T-cell (primary cell): Measurements from ENCODE around the gene FLT4. TPM values are rescaled to one million over a fixed set of nuclear protein-coding genes. Genes with fewer than 3 reads are reported as not detected.

Experiments used
- ATAC-seq, 4 experiments: fragments of 200-7000 bp in 3 of 4; fragments of 150-1000 bp in 1 of 4; cut with Tn5 transposase; replicated peaks in 1 of 4; 1 replicate in 3 of 4; 2 replicates in 1 of 4; pipeline ENCODE4 v1.10.0; 2021; ENCODE audit warnings: moderate library complexity in 3 of 4, mild to moderate bottlenecking in 2 of 4, moderate number of reproducible peaks in 1 of 4
- CTCF ChIA-PET, 2 donors: fragments of 300-600 bp; sonication (Branson Sonifier 250); formaldehyde crosslinking; loops; one replicate each; lab custom pipeline; 2022; ENCODE audit warnings: antibody characterized with exemption in 2 of 2; lab: Charles Lee
- POLR2A ChIA-PET, 2 donors: fragments of 300-600 bp; sonication (Branson Sonifier 250); formaldehyde crosslinking; loops; one replicate each; lab custom pipeline; 2022; ENCODE audit warnings: antibody characterized with exemption in 2 of 2; lab: Charles Lee
- DNase-seq, 35 experiments: peaks; one replicate each; pipeline versions ENCODE4 v3.0.0 to v3.0.0-alpha.2; 2013 to 2023
- H3K27ac ChIP-seq: one replicate; pipeline ENCODE4 v1.5.1; 2013; ENCODE audit warnings: low read length
- H3K27me3 ChIP-seq, 2 experiments: replicated peaks in 1 of 2; 1 replicate in 1 of 2; 2 replicates in 1 of 2; pipeline versions ENCODE4 v1.6.1 to v1.7.0; 2013; ENCODE audit warnings: low read length in 1 of 2, mixed read lengths in 1 of 2; ENCODE audit not compliant: control insufficient read depth in 2 of 2, insufficient read depth in 2 of 2; ENCODE audit errors: extremely low read depth in 1 of 2
- H3K36me3 ChIP-seq, 2 donors: 1 replicate in 1 of 2; 2 replicates in 1 of 2; pipeline versions ENCODE4 v1.6.1 to v1.7.0; 2013; ENCODE audit warnings: low read length in 1 of 2; ENCODE audit not compliant: control insufficient read depth in 2 of 2, insufficient read depth in 1 of 2; ENCODE audit errors: extremely low read depth in 1 of 2
- H3K4me1 ChIP-seq, 2 experiments: 1 replicate in 1 of 2; 2 replicates in 1 of 2; pipeline versions ENCODE4 v1.6.1 to v1.7.0; 2013; ENCODE audit warnings: low read length in 2 of 2, mixed read lengths in 1 of 2; ENCODE audit not compliant: insufficient read depth in 2 of 2, control insufficient read depth in 1 of 2; ENCODE audit errors: extremely low read depth in 1 of 2
- H3K4me3 ChIP-seq, 2 donors: 1 replicate in 1 of 2; 2 replicates in 1 of 2; pipeline versions ENCODE4 v1.5.1 to v1.7.0; 2013; ENCODE audit warnings: mild to moderate bottlenecking in 2 of 2, low read length in 1 of 2, moderate library complexity in 1 of 2; ENCODE audit not compliant: control insufficient read depth in 1 of 2; ENCODE audit errors: extremely low read depth in 1 of 2
- H3K9me3 ChIP-seq: 2 replicates; pipeline ENCODE4 v1.7.0; 2013
- H3K27ac Mint-ChIP-seq, 2 donors: one replicate each; pipeline ENCODE4 v1.8.0; 2020 to 2021; ENCODE audit warnings: mild to moderate bottlenecking in 2 of 2, mixed read lengths in 2 of 2
- H3K27me3 Mint-ChIP-seq, 2 donors: one replicate each; pipeline ENCODE4 v1.8.0; 2021 to 2022; ENCODE audit warnings: mixed read lengths in 2 of 2
- H3K36me3 Mint-ChIP-seq: one replicate; pipeline ENCODE4 v1.8.0; 2021; ENCODE audit warnings: mixed read lengths
- H3K4me1 Mint-ChIP-seq, 3 donors: one replicate each; pipeline ENCODE4 v1.8.0; 2020 to 2022; ENCODE audit warnings: mixed read lengths in 3 of 3, mild to moderate bottlenecking in 1 of 3
- H3K4me3 Mint-ChIP-seq, 3 donors: one replicate each; pipeline ENCODE4 v1.8.0; 2020 to 2022; ENCODE audit warnings: mild to moderate bottlenecking in 3 of 3, mixed read lengths in 3 of 3, moderate library complexity in 3 of 3
- H3K9me3 Mint-ChIP-seq, 3 donors: one replicate each; pipeline ENCODE4 v1.8.0; 2020 to 2022; ENCODE audit warnings: mixed read lengths in 3 of 3
- WGBS: methylation state at CpG from one replicate; pipeline ENCODE4 v1.1.5; 2013; ENCODE audit warnings: missing lambda C conversion rate; ENCODE audit not compliant: insufficient coverage; 5-methylcytosine and 5-hydroxymethylcytosine counted together
- total RNA-seq, 35 experiments: library from RNA in 6 of 35; stranded (reverse) in 6 of 35; fragments of 120-200 nt in 1 of 35; gene quantifications; one replicate each; pipeline versions ENCODE4 v1.2.1 to v1.2.4 and lab custom pipeline; 2013 to 2026

Gene FLT4
- total RNA-seq, 5 donors from 2014 or later (not counting 1 experiment from before 2014, with no cell fraction given), result 5.0 to 11.6 (median 8.6) TPM

- Histone ChIP-seq H3K36me3 (peaks cover 5 to 37% of the 10 kb centered on the region in 2 donors), H3K27ac (no peak overlapping the region), H3K4me1 (no peaks in the 10 kb centered on the region), H3K27me3 (no peaks in the 10 kb centered on the region), H3K9me3 (no peaks in the 10 kb centered on the region), H3K4me3 (no peak overlapping the region)
- H3K9me3 Mint-ChIP-seq, result no peaks in the 10 kb centered on the region
- ChIA-PET CTCF (interaction anchor here in 1 of 2 donors (0.7 to 1.2 kb wide), 2 partner anchors 13 to 580 kb away, joined by 3 read pairs; no protein-coding TSS in a partner anchor), POLR2A (no interaction called here)
- DNase-seq (no peak), ATAC-seq (no peak)
- WGBS, result 70% methylated on average over 2 of the region's 3 CpGs
- peaks cover 4 to 13% (median 11%) of the 10 kb centered on the region in 3 donors for H3K4me1 Mint-ChIP-seq
- H3K27me3 Mint-ChIP-seq, result no peaks in the 10 kb centered on the region
- H3K36me3 Mint-ChIP-seq, result peaks cover 57% of the 10 kb centered on the region
- H3K27ac Mint-ChIP-seq, result peak overlapping the region; percentile 2
- no peak overlapping the region for H3K4me3 Mint-ChIP-seq
Observed at GRCh38 chr5:180553530-180553929, 95.9 kb downstream of the FLT4 start.

Other genes starting within 250 kb of the FLT4 start
- gene CNOT6, start 155.2 kb downstream of the FLT4 start, total RNA-seq, result 10 to 100 TPM; 25.1 to 29.9 (median 25.6) TPM
- under 1 TPM in 2 of 5 donors, not detected in 3; 0.92 to 0.99 TPM for gene SCGB3A1, start 58.1 kb downstream of the FLT4 start, total RNA-seq
- gene OR2Y1, start 90.5 kb upstream of the FLT4 start, total RNA-seq, result not detected
- gene MGAT1, start 153.2 kb upstream of the FLT4 start, total RNA-seq, result 100 to 1,000 TPM in 3 of 5 donors, 10 to 100 TPM in 2; 83.1 to 198 (median 145) TPM
- 10 to 100 TPM; 26.9 to 61.7 (median 54.9) TPM for gene ZFP62, start 211.7 kb upstream of the FLT4 start, total RNA-seq
- gene BTNL8, start 249.6 kb upstream of the FLT4 start, total RNA-seq, result not detected